Progenitor cell of endocrine pancreas (in vitro differentiated cells): ENCODE data around the gene PLEKHA6. TPM values are rescaled to one million over a fixed set of nuclear protein-coding genes. Genes with fewer than 3 reads are reported as not detected.

Experiments
- DNase-seq: peaks from one replicate; pipeline ENCODE4 v3.0.0; 2021; ENCODE audit warnings: low spot score; ENCODE audit not compliant: unreplicated experiment
- H3K27ac Mint-ChIP-seq: 2 replicates; pipeline ENCODE4 v1.8.0; 2021; ENCODE audit warnings: mild to moderate bottlenecking, moderate library complexity, mixed read lengths
- H3K27me3 Mint-ChIP-seq: 2 replicates; pipeline ENCODE4 v1.8.0; 2021; ENCODE audit warnings: mixed read lengths
- H3K36me3 Mint-ChIP-seq: 2 replicates; pipeline ENCODE4 v1.8.0; 2022; ENCODE audit warnings: mixed read lengths; ENCODE audit not compliant: insufficient read depth
- H3K4me1 Mint-ChIP-seq: 2 replicates; pipeline ENCODE4 v1.8.0; 2021; ENCODE audit warnings: low read depth, mixed read lengths
- H3K4me3 Mint-ChIP-seq: 2 replicates; pipeline ENCODE4 v1.8.0; 2021; ENCODE audit warnings: low read depth, mild to moderate bottlenecking, moderate library complexity, mixed read lengths
- H3K9me3 Mint-ChIP-seq: 2 replicates; pipeline ENCODE4 v1.8.0; 2021; ENCODE audit warnings: low read depth, mixed read lengths
- total RNA-seq: library from RNA; stranded (reverse); gene quantifications from 2 replicates; pipeline ENCODE4 v1.2.1, GENCODE V29; 2021
- TF ChIP-seq, protein P1 (sequence below): fragments of 200-600 bp; sonication (generic); IDR thresholded peaks from one replicate; pipeline ENCODE4 v1.5.0; 2021; ENCODE audit warnings: antibody characterized with exemption, mild to moderate bottlenecking; ENCODE audit not compliant: unreplicated experiment

Gene PLEKHA6
- total RNA-seq, 1 donor from 2014 or later: 66.9 TPM

DNA sequence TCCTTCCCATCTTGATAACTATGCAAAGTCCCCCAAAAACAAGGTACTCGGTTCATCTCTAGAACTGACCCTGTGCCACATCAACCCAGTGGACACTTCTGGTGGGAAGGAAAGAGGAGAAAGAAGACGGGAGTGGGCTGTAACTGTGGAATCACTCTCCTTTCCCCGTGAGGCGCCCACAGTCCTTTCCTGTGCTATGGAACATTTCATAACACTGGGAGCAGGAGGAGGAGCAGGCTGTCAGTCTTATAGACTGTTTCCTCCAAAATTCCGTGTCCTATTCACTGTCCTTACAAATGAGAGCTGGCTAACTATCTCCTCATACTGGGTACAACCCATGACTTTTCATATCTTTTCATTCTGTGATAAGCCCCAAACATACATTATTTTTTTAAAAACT, 40.7 kb downstream of the PLEKHA6 start:
- H3K4me1 Mint-ChIP-seq: peaks cover 10% of the 10 kb centered on the region
- TF ChIP-seq, protein P1, sequence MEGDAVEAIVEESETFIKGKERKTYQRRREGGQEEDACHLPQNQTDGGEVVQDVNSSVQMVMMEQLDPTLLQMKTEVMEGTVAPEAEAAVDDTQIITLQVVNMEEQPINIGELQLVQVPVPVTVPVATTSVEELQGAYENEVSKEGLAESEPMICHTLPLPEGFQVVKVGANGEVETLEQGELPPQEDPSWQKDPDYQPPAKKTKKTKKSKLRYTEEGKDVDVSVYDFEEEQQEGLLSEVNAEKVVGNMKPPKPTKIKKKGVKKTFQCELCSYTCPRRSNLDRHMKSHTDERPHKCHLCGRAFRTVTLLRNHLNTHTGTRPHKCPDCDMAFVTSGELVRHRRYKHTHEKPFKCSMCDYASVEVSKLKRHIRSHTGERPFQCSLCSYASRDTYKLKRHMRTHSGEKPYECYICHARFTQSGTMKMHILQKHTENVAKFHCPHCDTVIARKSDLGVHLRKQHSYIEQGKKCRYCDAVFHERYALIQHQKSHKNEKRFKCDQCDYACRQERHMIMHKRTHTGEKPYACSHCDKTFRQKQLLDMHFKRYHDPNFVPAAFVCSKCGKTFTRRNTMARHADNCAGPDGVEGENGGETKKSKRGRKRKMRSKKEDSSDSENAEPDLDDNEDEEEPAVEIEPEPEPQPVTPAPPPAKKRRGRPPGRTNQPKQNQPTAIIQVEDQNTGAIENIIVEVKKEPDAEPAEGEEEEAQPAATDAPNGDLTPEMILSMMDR: no peak
- no peak for DNase-seq
- H3K27me3 Mint-ChIP-seq: no peaks in the 10 kb centered on the region
- no peaks in the 10 kb centered on the region for H3K9me3 Mint-ChIP-seq
- no peak overlapping the region for H3K27ac Mint-ChIP-seq
- H3K36me3 Mint-ChIP-seq: no peaks in the 10 kb centered on the region
- H3K4me3 Mint-ChIP-seq: no peak overlapping the region

DNA sequence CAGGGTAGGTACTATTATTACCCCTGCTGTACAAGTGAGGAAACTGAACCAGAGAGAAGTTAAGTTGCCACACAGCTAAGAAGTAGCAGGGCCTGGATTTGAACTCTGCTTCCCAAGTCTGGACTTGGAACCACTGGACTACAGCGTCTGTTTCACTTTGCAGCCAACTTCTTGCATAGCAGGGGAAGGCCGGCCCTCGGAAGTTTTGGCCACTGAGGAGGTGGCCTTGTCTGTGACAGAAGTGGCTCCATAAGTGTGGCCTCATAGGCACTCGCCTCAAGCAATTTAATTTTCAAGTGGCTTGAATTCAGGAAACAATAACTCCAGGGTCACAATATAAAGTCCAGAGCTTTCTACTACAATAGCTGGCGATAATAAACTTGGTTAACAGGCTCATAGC, 41.4 kb downstream of the PLEKHA6 start:
- Mint-ChIP-seq H3K36me3 (no peaks in the 10 kb centered on the region), H3K9me3 (no peaks in the 10 kb centered on the region), H3K27me3 (no peaks in the 10 kb centered on the region), H3K4me1 (peaks cover 17% of the 10 kb centered on the region), H3K4me3 (no peak overlapping the region), H3K27ac (no peak overlapping the region)
- TF ChIP-seq, protein P1: no peak
- no peak for DNase-seq

DNA sequence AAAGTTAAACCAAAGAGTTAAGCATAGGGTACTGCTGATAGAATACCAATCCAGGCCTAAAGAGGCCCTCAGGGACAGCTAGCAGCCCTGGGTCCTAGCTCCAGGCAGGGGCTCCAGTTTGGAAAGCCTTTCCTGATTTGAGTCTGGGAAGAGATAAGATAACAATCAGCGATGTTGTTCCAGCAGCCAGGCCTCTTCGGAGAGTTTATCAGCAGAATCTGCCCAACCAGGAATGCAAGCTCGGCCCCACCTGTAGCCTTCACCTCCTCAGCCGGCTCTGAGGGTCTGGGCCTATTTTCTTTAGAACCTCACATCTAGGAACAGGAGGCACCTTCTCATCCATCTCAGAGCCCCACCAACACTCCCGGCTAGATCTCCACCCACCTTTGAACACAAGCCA, 42.6 kb downstream of the PLEKHA6 start:
- Mint-ChIP-seq H3K4me1 (peaks cover 17% of the 10 kb centered on the region), H3K9me3 (no peaks in the 10 kb centered on the region), H3K36me3 (no peaks in the 10 kb centered on the region), H3K4me3 (no peak overlapping the region), H3K27me3 (no peaks in the 10 kb centered on the region), H3K27ac (no peak overlapping the region)
- TF ChIP-seq, protein P1: no peak
- DNase-seq: no peak

DNA sequence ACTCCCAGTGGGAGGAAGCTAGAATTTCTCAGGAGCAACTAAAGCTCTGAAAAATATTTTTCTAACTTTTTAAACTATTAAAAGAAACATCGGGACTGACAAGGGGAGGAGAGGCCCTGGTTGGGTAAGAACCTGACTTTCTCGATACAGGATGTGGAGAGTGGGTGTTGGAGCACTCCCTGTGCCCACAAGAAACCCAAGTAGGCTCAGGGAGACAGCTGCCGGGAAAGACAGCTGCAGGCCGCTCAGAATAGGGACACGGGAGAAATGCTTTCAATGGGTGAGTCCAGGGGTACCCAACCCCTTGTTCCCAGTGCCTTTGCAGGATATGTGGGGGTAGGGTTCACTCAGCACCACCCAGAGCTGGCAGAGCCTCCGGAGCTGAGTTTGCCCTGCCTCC, 43.6 kb downstream of the PLEKHA6 start:
- H3K27ac Mint-ChIP-seq: no peak overlapping the region

DNA sequence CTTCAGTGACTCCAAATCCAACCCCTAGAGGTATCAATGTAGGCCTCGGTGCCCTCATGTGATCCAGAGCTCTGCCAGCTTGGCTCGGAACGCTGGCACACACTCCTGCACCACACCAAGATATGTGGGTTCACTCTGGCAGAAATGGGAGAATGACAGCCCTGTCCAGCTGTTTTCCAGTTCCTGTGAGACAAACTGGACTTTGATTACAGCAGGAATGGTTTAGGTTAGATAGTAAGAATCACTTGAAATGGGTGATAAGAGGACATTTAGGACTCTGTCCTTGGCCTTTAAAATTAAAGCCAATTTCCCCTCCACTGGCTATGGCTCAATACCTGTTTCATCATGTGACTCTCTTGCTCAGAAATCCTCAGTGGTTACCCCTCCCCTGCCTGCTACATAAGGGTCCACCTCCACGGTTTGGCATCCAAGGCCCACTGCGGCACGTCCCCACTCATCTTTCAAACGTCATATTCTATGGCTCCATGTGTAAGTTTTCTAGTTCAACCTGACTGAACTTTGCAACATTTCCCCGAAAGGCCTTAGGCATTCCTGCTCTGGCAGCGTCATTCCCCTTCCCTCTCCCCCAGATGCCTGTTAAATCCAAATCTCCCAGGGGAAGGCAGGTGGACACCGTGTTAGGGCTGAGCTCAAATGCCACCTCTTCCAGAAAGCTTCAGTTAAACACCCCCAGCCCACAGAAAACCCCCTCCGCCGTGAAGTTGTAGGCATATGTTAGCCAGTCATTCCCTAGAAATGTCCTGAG, 44.7 kb downstream of the PLEKHA6 start:
- TF ChIP-seq, protein P1: no peak
- Mint-ChIP-seq H3K4me1 (peaks cover 17% of the 10 kb centered on the region), H3K27ac (no peak overlapping the region), H3K9me3 (no peaks in the 10 kb centered on the region), H3K4me3 (no peak overlapping the region), H3K36me3 (no peaks in the 10 kb centered on the region), H3K27me3 (no peaks in the 10 kb centered on the region)
- DNase-seq: no peak

More for the DNA sequence above, 43.6 kb downstream of the PLEKHA6 start:
- H3K9me3 Mint-ChIP-seq: no peaks in the 10 kb centered on the region
- no peak overlapping the region for H3K4me3 Mint-ChIP-seq
- no peaks in the 10 kb centered on the region for H3K36me3 Mint-ChIP-seq
- DNase-seq: no peak
- TF ChIP-seq, protein P1: no peak
- peaks cover 17% of the 10 kb centered on the region for H3K4me1 Mint-ChIP-seq
- H3K27me3 Mint-ChIP-seq: no peaks in the 10 kb centered on the region
